ENCODE measurements around the gene DGKG.

DGKG gene

GRCh38 chr3:186241910-186242821 lies 119.9 kb downstream of the DGKG start:
- no peak overlapping the region for H3K4me3 ChIP-seq (ENCODE audit: low read length)
- TF ChIP-seq ZNF274 (IDR thresholded peaks at IDR 0.05; ENCODE audit: low read depth, low read length) = no peak

- no peak for TF ChIP-seq ZNF274 (IDR thresholded peaks at IDR 0.05; ENCODE audit: low read depth, low read length)
- no peak overlapping the region for H3K4me3 ChIP-seq (ENCODE audit: low read length)
Measured at GRCh38 chr3:186239321-186239720, 122.7 kb downstream of the DGKG start.

GRCh38 chr3:186237915-186238314 lies 124.1 kb downstream of the DGKG start:
- TF ChIP-seq ZNF274 (IDR thresholded peaks at IDR 0.05; ENCODE audit: low read depth, low read length) = no peak
- H3K4me3 ChIP-seq (ENCODE audit: low read length) = no peak overlapping the region

- H3K4me3 ChIP-seq (ENCODE audit: low read length) = no peak overlapping the region
- no peak for TF ChIP-seq ZNF274 (IDR thresholded peaks at IDR 0.05; ENCODE audit: low read depth, low read length)
Measured at GRCh38 chr3:186236357-186237020, 125.5 kb downstream of the DGKG start.

GRCh38 chr3:186235554-186235953 lies 126.5 kb downstream of the DGKG start:
- H3K4me3 ChIP-seq (ENCODE audit: low read length) = peak overlapping the region; percentile 11; the same call in 1 of the 2 replicates
- TF ChIP-seq ZNF274 (IDR thresholded peaks at IDR 0.05; ENCODE audit: low read depth, low read length) = no peak

GRCh38 chr3:186234152-186234551 lies 127.9 kb downstream of the DGKG start:
- no peak for TF ChIP-seq ZNF274 (IDR thresholded peaks at IDR 0.05; ENCODE audit: low read depth, low read length)
- no peak overlapping the region for H3K4me3 ChIP-seq (ENCODE audit: low read length)

- H3K4me3 ChIP-seq (ENCODE audit: low read length) = no peak overlapping the region
- TF ChIP-seq ZNF274 (IDR thresholded peaks at IDR 0.05; ENCODE audit: low read depth, low read length) = no peak
Measured at GRCh38 chr3:186226482-186226881, 135.6 kb downstream of the DGKG start.

- H3K4me3 ChIP-seq (ENCODE audit: low read length) = no peak overlapping the region
- TF ChIP-seq ZNF274 (IDR thresholded peaks at IDR 0.05; ENCODE audit: low read depth, low read length) = no peak
Measured at GRCh38 chr3:186225603-186226002, 136.4 kb downstream of the DGKG start.

GRCh38 chr3:186224041-186224610 lies 137.9 kb downstream of the DGKG start:
- no peak overlapping the region for H3K4me3 ChIP-seq (ENCODE audit: low read length)
- TF ChIP-seq ZNF274 (IDR thresholded peaks at IDR 0.05; ENCODE audit: low read depth, low read length) = no peak

- no peak overlapping the region for H3K4me3 ChIP-seq (ENCODE audit: low read length)
- TF ChIP-seq ZNF274 (IDR thresholded peaks at IDR 0.05; ENCODE audit: low read depth, low read length) = no peak
Measured at GRCh38 chr3:186223476-186223875, 138.6 kb downstream of the DGKG start.

- no peak overlapping the region for H3K4me3 ChIP-seq (ENCODE audit: low read length)
- TF ChIP-seq ZNF274 (IDR thresholded peaks at IDR 0.05; ENCODE audit: low read depth, low read length) = no peak
Measured at GRCh38 chr3:186221760-186222378, 140.2 kb downstream of the DGKG start.

GRCh38 chr3:186220911-186221645 lies 141.0 kb downstream of the DGKG start:
- no peak overlapping the region for H3K4me3 ChIP-seq (ENCODE audit: low read length)
- no peak for TF ChIP-seq ZNF274 (IDR thresholded peaks at IDR 0.05; ENCODE audit: low read depth, low read length)

- H3K4me3 ChIP-seq (ENCODE audit: low read length) = no peak overlapping the region
- no peak for TF ChIP-seq ZNF274 (IDR thresholded peaks at IDR 0.05; ENCODE audit: low read depth, low read length)
Measured at GRCh38 chr3:186220365-186220764, 141.7 kb downstream of the DGKG start.

- no peak for TF ChIP-seq ZNF274 (IDR thresholded peaks at IDR 0.05; ENCODE audit: low read depth, low read length)
- no peak overlapping the region for H3K4me3 ChIP-seq (ENCODE audit: low read length)
Measured at GRCh38 chr3:186219211-186219638, 142.8 kb downstream of the DGKG start.

Data from GM08714 (cell line).